HG02970 (cell line): ENCODE measurements around the gene CDC6.

ENCODE experiments used
- ATAC-seq: cut with Tn5 transposase; IDR thresholded peaks from one replicate; pipeline ENCODE4 v1.9.1; 2021; ENCODE audit warnings: mild to moderate bottlenecking, moderate library complexity, moderate number of reproducible peaks; ENCODE audit not compliant: unreplicated experiment, low FRiP score

CDC6 gene

GRCh38 chr17:40349477-40349894, 61.8 kb downstream of the CDC6 start:
- ATAC-seq: no peak

- ATAC-seq: no peak
Observed at GRCh38 chr17:40349895-40350688, 62.4 kb downstream of the CDC6 start.

DNA sequence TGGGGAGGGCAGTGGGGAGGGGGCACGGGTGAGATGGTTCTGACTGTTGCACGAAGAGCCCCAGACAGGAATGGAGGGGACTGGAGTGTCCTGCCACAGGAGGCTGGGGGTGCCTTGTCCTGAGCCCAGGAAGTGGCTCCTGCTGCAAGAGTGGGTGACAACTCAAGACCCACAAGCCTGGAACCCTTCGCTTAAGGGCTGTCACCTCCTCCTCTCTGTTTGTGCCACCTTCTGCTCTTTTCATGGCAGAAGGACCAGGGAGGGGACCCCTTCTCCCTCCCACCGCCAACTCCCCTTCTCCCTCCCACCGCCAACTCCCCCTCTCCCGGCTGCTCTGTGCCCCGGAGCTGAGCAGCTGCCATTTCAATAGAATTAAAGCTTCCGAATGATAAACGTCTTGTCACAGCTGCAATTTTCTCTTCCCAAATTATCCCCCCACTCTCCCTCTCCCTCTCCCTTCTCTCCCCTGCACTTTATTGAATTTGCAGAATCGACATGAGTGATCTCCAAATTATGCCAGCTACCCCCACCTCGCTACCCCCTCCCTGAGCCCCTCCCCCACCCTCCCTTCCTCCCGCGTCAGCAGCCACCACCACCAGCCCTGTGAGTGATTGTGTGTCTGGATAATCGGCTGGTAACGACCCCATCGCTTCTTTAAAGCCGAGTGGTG, 63.1 kb downstream of the CDC6 start:
- no peak for ATAC-seq

GRCh38 chr17:40351359-40352236, 63.9 kb downstream of the CDC6 start:
- no peak for ATAC-seq

- no peak for ATAC-seq
Observed at GRCh38 chr17:40352237-40352778, 64.6 kb downstream of the CDC6 start.

DNA sequence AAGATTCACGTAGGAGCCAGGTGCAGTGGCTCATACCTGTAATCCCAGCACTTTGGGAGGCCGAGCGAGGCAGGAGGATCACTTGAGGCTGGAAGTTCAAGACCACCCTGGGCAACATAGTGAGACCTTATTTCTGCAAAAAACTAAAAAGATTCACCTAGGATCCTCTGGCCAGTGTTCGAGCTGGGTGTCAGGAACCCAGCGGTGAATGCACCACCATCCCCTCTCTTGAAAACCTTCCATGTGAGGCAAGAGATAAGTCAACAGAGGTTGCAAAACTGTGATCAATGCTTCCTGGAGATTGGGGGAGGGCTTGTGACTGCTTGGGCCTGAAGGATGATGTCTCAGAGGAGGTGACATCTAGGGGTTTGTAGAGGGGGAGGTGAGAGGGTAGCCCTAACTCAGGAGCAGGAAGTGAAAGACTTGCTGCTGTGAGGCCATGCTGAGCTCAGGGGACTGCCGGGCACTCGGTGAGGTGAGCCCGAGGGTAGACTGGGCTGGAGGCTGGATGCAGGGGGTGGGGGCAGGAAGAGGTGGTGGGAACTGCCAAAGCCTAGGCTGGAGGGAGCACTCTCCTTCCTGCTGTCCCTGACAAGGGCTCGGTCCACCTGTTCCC, 65.2 kb downstream of the CDC6 start:
- ATAC-seq: no peak
